GM18870 (cell line): ENCODE results near the gene SNCB.

ENCODE experiments used
- ATAC-seq: cut with Tn5 transposase; IDR thresholded peaks from one replicate; pipeline ENCODE4 v1.9.1; 2021; ENCODE audit warnings: moderate library complexity; ENCODE audit not compliant: unreplicated experiment

Gene SNCB

GRCh38 chr5:176625966-176626875 is 4.1 kb downstream of the SNCB start:
- no peak for ATAC-seq

- no peak for ATAC-seq
Measured at GRCh38 chr5:176625512-176625911, 4.8 kb downstream of the SNCB start.

DNA sequence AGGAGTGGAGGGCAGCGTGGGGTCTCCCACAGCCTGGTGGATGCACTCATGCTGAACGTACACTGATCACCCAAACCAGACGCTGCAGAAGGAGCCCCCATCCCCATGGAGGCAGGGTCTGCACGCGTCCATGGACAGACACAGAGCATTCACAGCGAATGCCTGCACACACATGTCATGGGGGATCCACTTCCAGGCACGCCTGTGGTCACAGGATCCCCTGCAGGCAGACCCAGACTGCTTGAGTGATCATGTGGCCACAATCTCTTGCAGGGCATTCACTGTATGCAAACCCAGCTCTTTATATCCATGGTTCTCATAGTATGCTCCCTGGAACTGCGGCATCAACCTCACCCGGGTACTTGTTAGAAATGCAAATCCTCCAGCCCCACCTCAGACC is 5.4 kb downstream of the SNCB start:
- no peak for ATAC-seq

GRCh38 chr5:176624142-176624541 is 6.2 kb downstream of the SNCB start:
- no peak for ATAC-seq

- ATAC-seq: no peak
Measured at GRCh38 chr5:176621661-176622079, 8.7 kb downstream of the SNCB start.

- ATAC-seq: no peak
Measured at GRCh38 chr5:176620333-176620981, 9.9 kb downstream of the SNCB start.

DNA sequence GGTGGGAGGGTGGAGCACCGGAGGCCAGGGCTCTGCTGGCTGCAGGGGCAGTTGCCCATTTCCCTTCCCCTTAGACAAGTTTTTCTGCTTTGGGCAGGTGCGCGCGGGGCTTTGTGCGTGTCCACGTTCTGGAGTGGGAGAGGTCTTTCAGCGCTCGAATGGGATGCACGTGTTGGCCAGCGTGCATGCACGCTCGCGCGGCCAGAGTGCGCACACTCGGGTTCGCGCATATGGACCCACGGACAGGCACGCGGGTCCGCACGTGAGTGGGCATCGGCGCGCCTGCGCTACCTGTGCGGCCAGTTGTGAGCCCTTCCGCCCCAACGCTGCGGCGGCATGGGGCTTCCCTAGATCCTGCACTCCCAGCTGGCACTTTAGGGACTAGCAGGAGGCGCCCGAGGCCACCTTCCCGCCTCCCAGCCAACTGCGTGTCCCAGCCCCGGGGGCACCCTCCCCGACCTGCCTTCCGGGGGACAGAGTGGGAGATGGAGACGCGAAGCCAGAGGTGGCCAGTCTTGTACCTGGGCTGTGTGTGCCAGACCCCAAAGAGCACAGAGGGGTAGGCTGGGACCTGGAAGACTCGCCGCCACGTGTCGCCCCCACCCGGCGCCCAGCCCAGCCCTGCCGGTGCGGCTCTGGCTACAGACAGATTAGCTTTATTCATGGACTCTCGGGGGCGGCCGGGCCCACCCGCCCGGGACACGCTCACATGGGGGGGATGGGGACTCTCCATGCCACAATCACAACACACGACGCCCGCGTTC is 10.6 kb downstream of the SNCB start:
- ATAC-seq: no peak

DNA sequence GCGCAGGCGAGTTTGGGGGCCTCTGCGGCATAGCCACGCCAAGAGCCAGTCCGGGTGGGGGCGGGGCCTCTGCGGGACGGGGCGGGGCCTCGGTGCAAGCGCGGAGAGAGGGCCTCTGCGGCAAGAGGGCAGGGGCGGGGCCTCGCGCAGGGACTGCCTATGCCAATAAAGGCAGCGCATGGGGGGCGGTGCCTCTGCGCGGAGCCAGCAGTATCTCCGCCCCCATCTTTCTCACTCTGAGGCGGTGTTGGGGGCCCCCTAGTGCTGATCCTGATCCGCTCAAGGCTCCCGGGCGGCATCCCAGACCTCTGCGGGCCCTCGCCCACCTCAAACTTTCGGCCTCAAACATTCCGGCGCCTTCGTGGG is 11.1 kb downstream of the SNCB start:
- no peak for ATAC-seq

DNA sequence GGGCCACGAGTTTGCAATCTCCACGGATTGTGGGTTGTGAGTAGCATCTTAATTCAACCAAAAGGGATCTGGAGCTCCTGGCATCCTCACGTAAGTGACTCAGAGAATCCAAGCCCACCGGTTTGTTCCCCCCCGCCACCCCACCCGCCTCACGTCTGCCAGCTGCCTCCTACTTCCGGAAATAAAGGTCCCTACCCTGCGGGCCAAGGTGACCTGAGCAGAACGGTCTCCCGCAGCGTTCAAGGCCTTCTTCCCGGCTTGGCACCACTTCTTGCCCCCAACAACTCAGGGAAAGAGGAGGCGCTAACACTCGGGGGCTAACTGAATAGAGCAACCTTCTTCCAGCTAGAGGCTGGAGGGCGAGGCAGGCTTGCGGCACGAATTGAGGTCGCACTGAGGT is 11.6 kb downstream of the SNCB start:
- ATAC-seq: no peak

GRCh38 chr5:176616511-176616910 is 13.8 kb downstream of the SNCB start:
- ATAC-seq: no peak

DNA sequence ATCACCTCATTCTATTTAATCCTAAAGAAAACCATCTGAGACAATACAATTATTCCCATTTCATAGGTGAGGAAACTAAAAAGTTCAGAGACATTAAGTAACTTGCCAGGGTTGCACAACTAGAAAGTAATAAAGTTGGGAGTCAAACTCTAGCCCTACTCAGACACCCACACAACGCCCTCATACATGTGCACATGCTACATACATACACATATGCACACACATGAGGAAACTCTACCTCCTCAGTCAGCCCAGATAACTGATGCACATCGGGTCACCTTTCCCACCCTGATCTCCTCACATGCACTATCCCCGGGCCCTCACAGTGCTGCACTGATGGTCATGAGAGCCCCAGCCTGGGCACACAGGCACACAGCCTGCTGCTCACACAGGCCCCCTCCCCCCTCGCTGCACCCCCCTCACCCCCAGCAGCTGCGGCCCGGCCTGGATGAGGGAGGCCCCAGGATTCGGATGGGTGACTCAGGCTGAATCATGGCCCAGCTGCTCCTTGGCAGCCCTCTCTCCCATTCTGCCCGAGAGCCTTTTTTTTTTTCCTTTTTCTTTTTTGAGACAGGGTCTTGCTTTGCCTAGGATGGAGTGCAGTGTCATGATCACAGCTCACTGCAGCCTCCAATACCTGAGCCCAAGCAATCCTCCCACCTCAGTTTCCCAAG is 15.4 kb downstream of the SNCB start:
- no peak for ATAC-seq

DNA sequence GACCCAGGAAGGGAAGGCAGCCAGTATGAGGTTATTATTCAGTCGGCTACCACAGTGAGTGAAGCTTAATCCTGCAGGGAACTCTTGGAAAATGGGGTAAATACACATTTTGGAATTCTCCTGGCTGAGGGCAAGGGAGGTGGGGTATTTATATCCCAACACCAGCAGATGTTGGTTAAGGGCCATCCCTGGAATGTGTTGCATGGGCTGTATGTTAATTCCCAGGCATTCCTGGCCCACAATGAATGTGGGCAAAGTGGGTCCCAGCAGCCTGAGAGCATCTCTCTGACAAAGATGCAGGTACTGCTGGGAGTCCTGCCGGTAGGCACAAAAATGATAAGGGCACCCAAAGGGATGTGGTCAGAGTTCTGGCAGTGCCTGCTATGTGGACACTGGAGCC is 17.5 kb downstream of the SNCB start:
- no peak for ATAC-seq

GRCh38 chr5:176612008-176612407 is 18.3 kb downstream of the SNCB start:
- no peak for ATAC-seq

- ATAC-seq: no peak
Measured at GRCh38 chr5:176611435-176611834, 18.9 kb downstream of the SNCB start.

DNA sequence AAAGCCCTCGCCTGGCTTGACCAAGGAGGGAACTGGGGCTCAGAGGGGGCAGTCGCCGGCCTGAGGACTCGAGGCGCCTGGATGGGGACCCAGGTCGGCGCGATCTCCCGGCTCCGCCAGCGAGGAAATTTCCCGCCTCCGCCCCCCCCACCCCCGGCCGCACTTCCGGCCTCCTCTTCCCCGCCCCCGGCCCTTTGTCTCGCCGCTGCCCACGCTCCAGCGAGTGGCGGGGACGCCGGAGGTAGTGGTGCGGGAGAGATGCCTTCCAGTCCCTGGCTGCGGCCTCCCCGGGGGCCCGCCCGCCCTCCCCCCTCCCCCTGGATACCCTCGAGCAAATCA is 19.9 kb downstream of the SNCB start:
- no peak for ATAC-seq

- no peak for ATAC-seq
Measured at GRCh38 chr5:176609724-176610434, 20.5 kb downstream of the SNCB start, which contains the start of gene GPRIN1. TSS of gene GPRIN1 (minus strand) at chr5:176610156. CDS start at chr5:176599834, 10,322 bp downstream.

DNA sequence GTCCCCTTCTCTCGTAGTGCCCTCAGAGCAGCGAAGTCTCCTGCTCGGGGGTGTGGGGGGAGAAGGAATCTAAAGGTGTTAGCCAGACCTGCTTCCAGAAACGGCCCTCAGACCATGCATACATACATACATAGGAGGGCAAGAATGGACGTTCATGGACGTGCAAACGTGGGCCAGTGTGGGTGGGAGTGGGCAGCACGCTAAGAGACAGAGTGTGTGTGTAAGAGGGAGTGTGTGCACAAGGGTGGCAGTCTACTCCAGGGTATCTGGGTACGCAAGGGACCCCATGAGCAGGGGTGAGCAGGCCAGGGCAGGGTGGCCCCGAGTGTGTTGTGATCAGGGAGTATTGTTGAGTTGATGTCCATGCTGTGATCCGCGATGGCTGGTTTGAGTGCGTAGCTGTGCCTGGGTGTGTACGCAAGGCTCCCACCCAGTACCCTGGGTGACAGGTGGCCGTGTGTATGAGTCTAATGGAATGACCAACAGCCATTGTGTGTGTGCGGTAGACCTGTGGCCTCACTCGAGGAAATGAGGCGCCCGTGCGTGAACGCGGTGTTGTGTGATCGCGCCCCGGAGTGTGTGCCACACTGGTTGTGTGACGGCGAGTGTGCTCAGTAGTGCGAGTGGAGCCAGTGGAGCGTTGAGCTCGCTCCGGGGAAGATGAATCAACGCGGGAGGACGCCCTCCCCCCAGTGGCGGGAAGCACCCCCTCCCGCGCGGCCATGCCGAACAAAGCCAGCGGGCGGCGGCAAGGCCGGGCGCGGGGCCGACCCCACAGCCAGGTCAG is 21.2 kb downstream of the SNCB start:
- ATAC-seq: no peak

DNA sequence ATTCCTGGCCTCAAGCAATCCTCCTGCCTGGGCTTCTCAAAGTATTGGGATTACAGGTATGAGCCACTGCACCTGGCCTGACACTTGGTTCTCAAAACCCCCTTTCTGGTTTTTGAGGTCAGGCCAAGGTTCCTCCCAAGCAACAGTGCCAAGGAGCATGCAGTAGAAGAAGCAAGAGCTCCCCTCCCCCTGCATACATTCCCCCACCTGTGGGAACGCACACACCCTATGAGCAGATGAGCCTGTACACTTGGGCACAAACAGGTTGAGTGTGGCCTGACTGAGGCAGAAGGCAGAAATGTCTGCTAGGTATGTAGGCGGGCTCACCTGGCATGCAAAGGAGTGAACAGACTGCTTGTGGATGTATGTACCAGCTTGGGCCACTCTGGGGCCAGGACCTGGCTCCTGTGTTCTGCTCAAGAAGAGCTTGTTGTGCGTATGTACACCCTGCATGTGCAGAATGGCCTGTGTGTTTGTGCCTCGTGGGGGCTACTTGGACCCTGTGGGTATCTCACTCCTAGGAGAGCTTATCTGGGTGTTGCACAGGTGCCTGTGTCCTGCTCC is 22.1 kb downstream of the SNCB start:
- ATAC-seq: no peak

- ATAC-seq: no peak
Measured at GRCh38 chr5:176606875-176607274, 23.5 kb downstream of the SNCB start.
